Pancreas (tissue), 10 donors: ENCODE data around the gene RIPK1. TPM values are rescaled to one million over a fixed set of nuclear protein-coding genes. Genes with fewer than 3 reads are reported as not detected.

ENCODE experiments used
- ATAC-seq, 4 donors: fragments of 200-7000 bp; cut with Tn5 transposase; one replicate each; pipeline versions ENCODE4 v1.8.0 to v1.9.1; 2020; ENCODE audit warnings: mild to moderate bottlenecking in 4 of 4, moderate library complexity in 4 of 4
- DNase-seq, 6 donors: peaks; one replicate each; pipeline ENCODE4 v3.0.0-alpha.2; 2020
- FAIRE-seq: peaks from 2 replicates; lab custom pipeline; 2012; peaks lifted over from hg19 to GRCh38; lab: Jason Lieb, UNC
- H3K27ac ChIP-seq, 4 donors: fragments of 200-600 bp; sonication (generic); 1 replicate in 3 of 4; 2 replicates in 1 of 4; pipeline versions ENCODE4 v1.5.0 to v1.8.0; 2020
- H3K27me3 ChIP-seq, 4 donors: fragments of 200-600 bp; one replicate each; pipeline ENCODE4 v1.8.0; 2021
- H3K36me3 ChIP-seq, 3 donors: fragments of 200-600 bp; sonication (generic) in 1 of 3; one replicate each; pipeline versions ENCODE4 v1.5.0 to v1.8.0; 2020 to 2021
- H3K4me1 ChIP-seq, 3 donors: fragments of 200-600 bp; one replicate each; pipeline ENCODE4 v1.8.0; 2021
- H3K4me3 ChIP-seq, 4 donors: fragments of 200-600 bp; sonication (generic) in 2 of 4; one replicate each; pipeline versions ENCODE4 v1.5.0 to v1.8.0; 2020 to 2021
- H3K9me3 ChIP-seq, 4 donors: fragments of 200-600 bp; one replicate each; pipeline ENCODE4 v1.8.0; 2021
- CTCF ChIP-seq, 4 donors: fragments of 200-600 bp; sonication (generic) in 3 of 4; IDR thresholded peaks; one replicate each; pipeline versions ENCODE4 v1.5.0 to v1.8.0; 2021; ENCODE audit warnings: antibody characterized with exemption in 4 of 4
- WGBS, 2 donors: extraction: QIAGEN DNeasy Blood & Tissue Kit; methylation state at CpG; one replicate each; pipeline ENCODE4 v1.1.7; 2013; 5-methylcytosine and 5-hydroxymethylcytosine counted together
- intact Hi-C, 3 donors: fragments of 100-400 bp; cut with DNase I; formaldehyde crosslinking; loops; one replicate each; pipeline versions ENCODE4 v1.11.1 to v1.14.2; 2022
- polyA plus RNA-seq, 2 donors: library from polyadenylated mRNA; stranded (reverse); fragments of 200-250 nt; gene quantifications; one replicate each; pipeline ENCODE4 v1.2.3, GENCODE V29; 2013
- total RNA-seq, 6 donors: library from RNA; stranded (reverse); fragmentation: NEBNext Ultra II Directional in 4 of 6; extraction: Animal tissue kit (Norgen Biotek cat#: 25700) in 4 of 6; gene quantifications; one replicate each; pipeline versions ENCODE4 v1.2.1 to v1.2.4, GENCODE V29; 2021 to 2023
- donor health status: healthy with polysubstance abuse.
- donor health status: DM: no; HTN: no; CAD: no; lungs with moderate emphysema.
- donor health status: DM: no; HTN: no; CAD: no.
- donor health status: control.
- donor health status: control.
- donor health status: Bipolar disorder and iron deficiency.
- donor health status: DM: yes; HTN: yes; CAD: no.
- donor health status: DM: no; HTN: no; CAD: no.
- donor health status: DM: no; HTN: no; CAD: no.
- donor health status: DM: yes; HTN: yes; CAD: no.

RIPK1 gene
- total and polyA plus RNA-seq, 8 donors, result 9.0 to 20.5 (median 9.9) TPM

- H3K9me3 ChIP-seq, result no peaks in the 10 kb centered on the region
- 95 to 100% methylated on average over 1 of the region's 1 CpG for WGBS, 2 donors
- ATAC-seq (no peak), FAIRE-seq (no peak), DNase-seq (no peak)
- no peaks in the 10 kb centered on the region for H3K27me3 ChIP-seq
- peaks cover 9 to 36% (median 29%) of the 10 kb centered on the region in 3 donors for H3K36me3 ChIP-seq
- TF ChIP-seq CTCF (IDR thresholded peaks at IDR 0.05), result no peak
- peaks cover 0 to 12% (median 10%) of the 10 kb centered on the region in 3 donors for H3K4me1 ChIP-seq
- H3K27ac ChIP-seq, result no peak overlapping the region
- H3K4me3 ChIP-seq, result no peak overlapping the region
- intact Hi-C loops, result no loop called here
Observed at GRCh38 chr6:3079682-3080081, 11.4 kb downstream of the RIPK1 start.

- H3K36me3 ChIP-seq, result peaks cover 9 to 38% (median 34%) of the 10 kb centered on the region in 3 donors
- peak in 2 of 4 donors; percentile 38 to 61 for ATAC-seq
- TF ChIP-seq CTCF (IDR thresholded peaks at IDR 0.05), result no peak
- H3K27ac ChIP-seq, result no peak overlapping the region
- no peak for DNase-seq
- no peaks in the 10 kb centered on the region for H3K4me1 ChIP-seq
- FAIRE-seq, result no peak
- no peak overlapping the region for H3K4me3 ChIP-seq
- no peaks in the 10 kb centered on the region for H3K9me3 ChIP-seq
- intact Hi-C loops, result no loop called here
- H3K27me3 ChIP-seq, result no peaks in the 10 kb centered on the region
- WGBS, 2 donors, result 92% methylated on average over 5 of the region's 5 CpGs
Observed at GRCh38 chr6:3081960-3082359, 13.7 kb downstream of the RIPK1 start.

- no peak for TF ChIP-seq CTCF (IDR thresholded peaks at IDR 0.05)
- no peak for FAIRE-seq
Observed at GRCh38 chr6:3085074-3085473, 16.8 kb downstream of the RIPK1 start.

DNA sequence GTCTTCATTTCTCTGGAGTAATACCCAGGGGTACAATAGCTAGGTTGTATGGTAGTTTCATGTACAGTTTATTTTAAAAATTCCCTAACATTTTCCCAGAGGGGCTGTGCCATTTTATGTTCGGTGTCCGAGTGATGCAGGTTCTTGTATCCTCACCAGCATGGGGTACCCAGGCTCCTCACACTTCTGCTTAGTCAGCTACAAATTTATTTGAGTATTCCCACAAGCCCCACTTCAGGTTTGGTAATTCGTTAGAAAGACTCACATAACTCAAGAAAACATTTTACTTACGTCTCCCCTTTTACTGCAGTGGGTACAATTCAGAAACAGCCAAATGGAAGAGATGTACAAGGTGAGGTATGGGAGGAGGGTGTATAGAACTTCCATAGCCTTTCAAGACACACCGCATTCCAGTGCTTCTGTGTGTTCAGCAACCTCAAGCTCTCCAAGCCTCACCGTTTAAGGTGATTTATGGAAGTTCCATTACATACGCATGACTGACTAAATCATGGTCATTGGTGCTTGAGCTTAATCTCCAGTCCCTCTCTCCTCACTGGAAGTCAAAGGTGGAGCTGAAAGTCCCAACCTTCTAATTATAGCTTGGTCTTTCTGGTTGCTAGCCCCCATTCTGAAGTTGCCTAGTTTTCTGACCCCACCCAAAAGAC is 18.1 kb downstream of the RIPK1 start:
- no peaks in the 10 kb centered on the region for H3K4me1 ChIP-seq
- H3K27ac ChIP-seq, result no peak overlapping the region
- TF ChIP-seq CTCF (IDR thresholded peaks at IDR 0.05), result no peak
- intact Hi-C loops, result no loop called here
- H3K27me3 ChIP-seq, result no peaks in the 10 kb centered on the region
- DNase-seq (no peak), FAIRE-seq (no peak), ATAC-seq (no peak)
- no peaks in the 10 kb centered on the region for H3K9me3 ChIP-seq
- peaks cover 0 to 28% (median 20%) of the 10 kb centered on the region in 3 donors for H3K36me3 ChIP-seq
- H3K4me3 ChIP-seq, result no peak overlapping the region
- WGBS, 2 donors, result 56 to 59% methylated on average over 7 of the region's 7 CpGs

More at GRCh38 chr6:3085074-3085473, 16.8 kb downstream of the RIPK1 start:
- intact Hi-C loops, result no loop called here
- H3K4me1 ChIP-seq, result no peaks in the 10 kb centered on the region
- ATAC-seq (no peak), DNase-seq (no peak)
- H3K27me3 ChIP-seq, result no peaks in the 10 kb centered on the region
- no peak overlapping the region for H3K27ac ChIP-seq
- H3K9me3 ChIP-seq, result no peaks in the 10 kb centered on the region
- no peak overlapping the region for H3K4me3 ChIP-seq
- H3K36me3 ChIP-seq, result peaks cover 0 to 31% (median 30%) of the 10 kb centered on the region in 3 donors
- 94% methylated on average over 4 of the region's 4 CpGs for WGBS, 2 donors

DNA sequence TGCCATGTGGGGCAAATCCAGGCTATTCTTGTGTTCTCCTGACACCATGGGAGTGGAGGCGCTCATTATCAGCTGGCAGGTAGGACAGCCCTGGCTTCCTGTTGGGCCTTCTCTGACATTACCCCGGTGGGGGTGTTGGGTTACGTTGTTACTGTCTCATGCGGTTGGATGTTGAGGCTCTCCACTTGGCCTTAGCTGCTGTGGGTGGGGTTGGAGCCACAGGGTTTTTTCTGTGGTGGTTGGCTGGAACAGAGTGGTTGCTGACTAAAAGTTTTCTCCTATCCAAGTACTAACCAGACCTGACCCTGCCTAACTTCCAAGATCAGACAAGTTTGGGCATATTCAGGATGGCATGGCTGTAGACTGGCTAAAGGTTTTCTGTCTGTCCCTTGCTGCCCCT is 20.2 kb downstream of the RIPK1 start:
- no peak overlapping the region for H3K27ac ChIP-seq
- no peak for FAIRE-seq

More for the DNA sequence above, 20.2 kb downstream of the RIPK1 start:
- Histone ChIP-seq H3K9me3 (no peaks in the 10 kb centered on the region), H3K4me3 (no peak overlapping the region), H3K36me3 (peaks cover 0 to 28% (median 14%) of the 10 kb centered on the region in 3 donors), H3K27me3 (no peaks in the 10 kb centered on the region), H3K4me1 (no peaks in the 10 kb centered on the region)
- no peak for TF ChIP-seq CTCF (IDR thresholded peaks at IDR 0.05)
- peak in 2 of 4 donors; percentile 20 to 35 for ATAC-seq
- no peak for DNase-seq
- 87 to 98% methylated on average over 4 of the region's 4 CpGs for whole genome bisulfite sequencing, 2 donors
- intact Hi-C loops, result no loop called here
